Omental fat pad (tissue), 4 donors: ENCODE results near the gene SPRYD3. TPM values are rescaled to one million over a fixed set of nuclear protein-coding genes. Genes with fewer than 3 reads are reported as not detected.

ENCODE experiments used
- ATAC-seq: fragments of 150-250 bp; one replicate; pipeline ENCODE4 v1.9.1; 2016; ENCODE audit warnings: mild to moderate bottlenecking, moderate library complexity; ENCODE audit not compliant: low FRiP score
- DNase-seq: peaks from one replicate; pipeline ENCODE4 v3.0.0-alpha.2; 2019; ENCODE audit warnings: low spot score
- CTCF ChIP-seq, 3 donors: fragments of 450-650 bp; IDR thresholded peaks; one replicate each; pipeline ENCODE4 v1.5.1; 2016 to 2017; ENCODE audit warnings: antibody characterized with exemption in 3 of 3, mild to moderate bottlenecking in 3 of 3, moderate library complexity in 2 of 3
- total RNA-seq, 4 donors: library from RNA; depleted of rRNA; stranded (reverse); fragments of >200 nt; gene quantifications; one replicate each; pipeline ENCODE4 v1.1.0, GENCODE V29; 2016

Gene SPRYD3
- total RNA-seq, 4 donors from 2014 or later, result 31.5 to 42.3 (median 36.3) TPM

DNA sequence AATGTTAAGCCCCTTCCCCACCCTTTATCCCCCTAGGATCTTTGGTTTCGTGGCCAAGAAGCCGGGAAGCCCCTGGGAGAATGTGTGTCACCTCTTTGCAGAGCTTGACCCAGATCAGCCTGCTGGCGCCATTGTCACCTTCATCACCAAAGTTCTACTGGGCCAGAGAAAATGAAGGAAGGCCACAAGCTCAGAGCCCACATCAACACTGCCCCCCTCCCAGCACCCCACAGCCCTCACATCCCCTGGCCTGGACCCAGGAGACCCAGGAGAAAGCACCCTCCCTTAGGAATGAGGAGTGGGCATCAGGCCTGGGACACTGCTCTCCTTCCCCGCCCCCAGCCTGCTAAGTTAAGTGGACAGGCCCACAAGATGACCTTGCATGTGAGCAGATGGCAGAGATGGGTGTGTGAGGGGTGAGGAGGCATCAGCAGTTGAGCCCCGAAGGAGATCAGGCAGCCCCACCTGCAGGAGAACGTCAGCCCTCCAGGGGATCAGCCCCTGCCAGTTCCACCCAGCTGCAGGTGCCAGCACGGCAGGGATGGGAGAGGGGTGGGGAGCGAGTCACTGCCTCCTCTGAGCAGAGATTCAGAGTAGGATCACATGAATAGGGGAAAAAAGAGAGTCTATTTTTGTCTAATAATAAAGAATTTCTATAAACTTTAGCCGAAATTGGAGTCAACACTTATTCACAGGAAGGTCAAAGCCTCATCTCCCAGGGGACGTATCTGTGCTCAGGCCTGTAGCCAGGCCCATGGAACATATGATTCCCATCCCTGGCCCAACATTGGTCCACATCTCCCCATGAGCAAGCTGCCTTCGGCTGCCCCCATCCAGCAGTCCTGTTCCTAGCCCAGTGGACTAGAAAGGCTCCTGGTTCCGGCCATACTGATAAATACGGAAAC is 15.2 kb downstream of the SPRYD3 start:
- ATAC-seq (no peak), DNase-seq (peak; percentile 24)
- no peak for TF ChIP-seq CTCF (IDR thresholded peaks at IDR 0.05)

- no peak for TF ChIP-seq CTCF (IDR thresholded peaks at IDR 0.05)
- DNase-seq (no peak), ATAC-seq (no peak)
Measured at GRCh38 chr12:53062977-53063707, 16.0 kb downstream of the SPRYD3 start.

DNA sequence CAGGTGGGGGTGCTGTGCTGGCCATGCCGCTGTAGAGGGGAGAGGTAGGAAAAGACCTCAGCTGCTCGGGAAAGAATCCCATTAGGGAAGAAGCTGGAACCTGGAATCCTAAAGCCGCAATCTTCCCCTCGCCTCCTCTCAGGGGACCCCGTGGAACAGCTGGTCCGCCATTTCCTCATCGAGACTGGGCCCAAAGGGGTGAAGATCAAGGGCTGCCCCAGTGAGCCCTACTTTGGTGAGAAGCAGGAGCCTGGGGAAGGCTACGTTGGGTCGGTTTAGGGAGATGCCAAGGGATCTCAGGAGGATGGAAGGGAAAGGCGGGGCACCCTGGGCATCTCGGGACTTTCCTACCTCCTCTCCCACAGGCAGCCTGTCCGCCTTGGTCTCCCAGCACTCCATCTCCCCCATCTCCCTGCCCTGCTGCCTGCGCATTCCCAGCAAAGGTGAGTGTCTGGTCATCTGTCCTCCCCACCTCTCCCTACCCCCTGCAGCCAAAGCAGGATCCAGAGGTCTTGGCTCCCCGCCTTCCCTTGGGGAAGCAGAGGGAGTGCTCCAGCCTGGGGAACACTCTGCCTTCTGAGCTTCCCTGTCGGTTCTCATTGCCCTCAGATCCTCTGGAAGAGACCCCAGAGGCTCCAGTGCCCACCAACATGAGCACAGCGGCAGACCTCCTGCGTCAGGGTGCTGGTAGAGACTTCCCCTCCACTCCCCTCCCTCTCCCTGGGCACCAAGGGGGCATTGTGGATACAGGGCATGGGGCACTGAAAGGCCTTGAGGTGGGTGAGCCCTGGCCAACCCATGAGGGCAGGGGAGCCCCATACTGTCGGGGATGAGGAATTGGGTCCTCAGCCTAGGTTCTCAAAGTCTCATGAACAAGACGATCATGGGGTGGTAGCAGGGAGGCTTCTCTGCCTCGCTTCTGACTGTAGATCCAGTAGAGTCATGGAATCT is 16.9 kb downstream of the SPRYD3 start:
- DNase-seq (peak; percentile 20), ATAC-seq (no peak)
- no peak for TF ChIP-seq CTCF (IDR thresholded peaks at IDR 0.05)

DNA sequence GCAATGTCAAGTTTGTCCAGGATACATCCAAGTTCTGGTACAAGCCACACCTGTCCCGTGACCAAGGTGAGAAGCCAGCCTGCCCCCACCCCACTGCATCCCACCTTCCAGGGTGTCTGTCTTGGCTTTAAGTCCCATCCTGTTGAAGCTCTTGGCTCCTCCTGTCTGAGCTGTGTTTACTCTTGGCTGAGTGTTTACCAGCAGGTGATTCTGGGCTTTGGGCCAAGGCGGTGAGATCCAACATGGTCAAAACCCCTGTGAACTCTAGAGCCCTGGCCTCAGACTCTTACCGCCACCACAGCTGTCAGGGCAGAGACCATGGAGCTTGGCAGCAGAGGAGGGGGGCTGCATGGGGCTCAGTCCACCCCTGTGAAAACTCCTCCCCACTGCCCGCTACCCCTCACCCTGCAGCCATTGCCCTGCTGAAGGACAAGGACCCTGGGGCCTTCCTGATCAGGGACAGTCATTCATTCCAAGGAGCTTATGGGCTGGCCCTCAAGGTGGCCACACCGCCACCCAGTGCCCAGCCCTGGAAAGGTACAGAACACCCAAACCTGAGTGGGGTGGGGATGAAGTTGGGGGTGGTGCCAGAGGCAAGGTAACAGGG is 17.7 kb downstream of the SPRYD3 start:
- no peak for DNase-seq
- ATAC-seq, result no peak
- TF ChIP-seq CTCF (IDR thresholded peaks at IDR 0.05), result no peak

GRCh38 chr12:53060721-53061276 is 18.4 kb downstream of the SPRYD3 start:
- no peak for DNase-seq
- no peak for TF ChIP-seq CTCF (IDR thresholded peaks at IDR 0.05)
- ATAC-seq, result no peak
